Kidney epithelial cell (primary cell): ENCODE data around the gene VRK1. TPM values are rescaled to one million over a fixed set of nuclear protein-coding genes. Genes with fewer than 3 reads are reported as not detected.
A peak's percentile ranks its signal among the peaks of the same experiment; 100 is the strongest.

Experiments used
- DNase-seq: peaks from one replicate; pipeline ENCODE4 v3.0.0-alpha.2; 2010; ENCODE audit warnings: low read depth
- H3K27me3 ChIP-seq: 2 replicates; pipeline ENCODE4 v1.6.0; 2011; ENCODE audit warnings: low read length; ENCODE audit not compliant: control insufficient read depth, insufficient read depth
- H3K36me3 ChIP-seq: 2 replicates; pipeline ENCODE4 v1.5.1; 2011; ENCODE audit warnings: low read length; ENCODE audit not compliant: control insufficient read depth, insufficient read depth
- H3K4me3 ChIP-seq: 2 replicates; pipeline ENCODE4 v1.5.1; 2011; ENCODE audit warnings: low read depth, mild to moderate bottlenecking, control low read depth, low read length
- total RNA-seq: library from RNA; depleted of rRNA; stranded (reverse); fragments of >200 nt; gene quantifications from 2 replicates; pipeline ENCODE4 v1.2.3, GENCODE V29; 2015
- TF ChIP-seq, protein P1 (sequence below): IDR thresholded peaks from 2 replicates; pipeline ENCODE4 v1.5.1; 2011; ENCODE audit warnings: mild to moderate bottlenecking, moderate library complexity, low read length, control low read depth, inconsistent platforms; ENCODE audit not compliant: insufficient read depth, poor library complexity, severe bottlenecking

Gene VRK1
- total RNA-seq, 1 donor from 2014 or later = 13.0 TPM

DNA sequence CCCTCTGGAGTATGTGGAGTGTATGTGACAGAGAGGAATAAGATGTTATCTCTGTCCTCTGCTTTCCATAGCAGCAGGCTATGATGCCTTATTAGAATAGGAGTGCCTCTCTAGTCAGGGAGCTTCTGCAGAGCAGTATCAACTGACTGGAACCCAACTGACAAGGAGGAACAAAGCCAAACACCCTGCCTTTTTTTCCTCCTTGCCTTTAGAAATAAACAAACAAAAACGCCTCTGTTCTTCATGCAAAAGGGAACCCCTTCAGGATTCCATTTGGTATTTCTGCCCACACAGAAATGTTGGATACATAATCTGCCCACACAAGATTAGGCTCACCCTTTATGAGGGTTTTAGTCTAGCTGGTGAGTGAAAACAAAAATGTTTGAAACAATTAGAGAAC lies 50.3 kb downstream of the VRK1 start:
- H3K36me3 ChIP-seq = no peaks in the 10 kb centered on the region
- no peak overlapping the region for H3K4me3 ChIP-seq
- no peak for DNase-seq
- H3K27me3 ChIP-seq = no peaks in the 10 kb centered on the region
- TF ChIP-seq, protein P1, sequence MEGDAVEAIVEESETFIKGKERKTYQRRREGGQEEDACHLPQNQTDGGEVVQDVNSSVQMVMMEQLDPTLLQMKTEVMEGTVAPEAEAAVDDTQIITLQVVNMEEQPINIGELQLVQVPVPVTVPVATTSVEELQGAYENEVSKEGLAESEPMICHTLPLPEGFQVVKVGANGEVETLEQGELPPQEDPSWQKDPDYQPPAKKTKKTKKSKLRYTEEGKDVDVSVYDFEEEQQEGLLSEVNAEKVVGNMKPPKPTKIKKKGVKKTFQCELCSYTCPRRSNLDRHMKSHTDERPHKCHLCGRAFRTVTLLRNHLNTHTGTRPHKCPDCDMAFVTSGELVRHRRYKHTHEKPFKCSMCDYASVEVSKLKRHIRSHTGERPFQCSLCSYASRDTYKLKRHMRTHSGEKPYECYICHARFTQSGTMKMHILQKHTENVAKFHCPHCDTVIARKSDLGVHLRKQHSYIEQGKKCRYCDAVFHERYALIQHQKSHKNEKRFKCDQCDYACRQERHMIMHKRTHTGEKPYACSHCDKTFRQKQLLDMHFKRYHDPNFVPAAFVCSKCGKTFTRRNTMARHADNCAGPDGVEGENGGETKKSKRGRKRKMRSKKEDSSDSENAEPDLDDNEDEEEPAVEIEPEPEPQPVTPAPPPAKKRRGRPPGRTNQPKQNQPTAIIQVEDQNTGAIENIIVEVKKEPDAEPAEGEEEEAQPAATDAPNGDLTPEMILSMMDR = no peak

DNA sequence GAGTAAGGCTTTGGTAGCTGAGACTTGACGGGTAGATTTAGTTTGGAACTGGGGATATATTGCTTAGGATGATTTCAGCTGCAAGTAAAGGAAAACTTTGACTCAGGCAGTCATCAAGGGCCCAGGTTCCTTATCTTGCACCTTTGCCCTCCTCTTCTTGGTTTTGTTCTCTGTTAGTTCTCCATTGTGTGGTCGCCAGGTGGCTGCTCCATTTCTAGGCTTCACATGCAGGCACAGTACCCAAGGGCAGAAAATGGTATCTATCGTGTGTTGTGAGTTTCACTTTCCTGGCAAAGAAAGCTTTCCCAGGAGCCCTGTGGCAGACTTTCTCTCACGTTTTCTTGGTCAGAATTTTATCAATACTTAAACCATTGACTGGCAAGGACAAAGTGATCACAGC lies 50.8 kb downstream of the VRK1 start:
- TF ChIP-seq, protein P1 = no peak

DNA sequence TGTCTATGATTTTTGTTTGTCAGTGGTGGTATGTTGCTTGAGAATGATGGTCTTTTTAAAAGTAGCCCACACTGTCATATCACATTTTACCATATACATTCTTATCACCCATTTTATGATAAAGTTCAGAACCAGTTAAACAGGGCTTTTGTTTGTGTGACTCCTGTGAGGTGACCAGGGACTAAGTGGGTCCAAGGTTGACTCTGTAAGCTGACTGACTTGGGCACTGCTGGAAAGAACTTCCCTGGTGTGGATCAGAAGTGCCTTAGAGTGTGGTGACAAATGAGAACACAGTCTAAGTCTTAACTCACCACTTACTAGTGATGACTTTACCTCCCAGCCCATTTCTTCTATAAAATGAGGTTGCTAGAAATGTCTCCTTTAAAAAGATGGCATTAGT lies 52.6 kb downstream of the VRK1 start:
- Histone ChIP-seq H3K36me3 (no peaks in the 10 kb centered on the region), H3K4me3 (no peak overlapping the region), H3K27me3 (no peaks in the 10 kb centered on the region)
- DNase-seq = no peak
- TF ChIP-seq, protein P1 = no peak

More for the DNA sequence above, 50.8 kb downstream of the VRK1 start:
- no peaks in the 10 kb centered on the region for H3K27me3 ChIP-seq
- no peak overlapping the region for H3K4me3 ChIP-seq
- DNase-seq = no peak
- no peaks in the 10 kb centered on the region for H3K36me3 ChIP-seq

DNA sequence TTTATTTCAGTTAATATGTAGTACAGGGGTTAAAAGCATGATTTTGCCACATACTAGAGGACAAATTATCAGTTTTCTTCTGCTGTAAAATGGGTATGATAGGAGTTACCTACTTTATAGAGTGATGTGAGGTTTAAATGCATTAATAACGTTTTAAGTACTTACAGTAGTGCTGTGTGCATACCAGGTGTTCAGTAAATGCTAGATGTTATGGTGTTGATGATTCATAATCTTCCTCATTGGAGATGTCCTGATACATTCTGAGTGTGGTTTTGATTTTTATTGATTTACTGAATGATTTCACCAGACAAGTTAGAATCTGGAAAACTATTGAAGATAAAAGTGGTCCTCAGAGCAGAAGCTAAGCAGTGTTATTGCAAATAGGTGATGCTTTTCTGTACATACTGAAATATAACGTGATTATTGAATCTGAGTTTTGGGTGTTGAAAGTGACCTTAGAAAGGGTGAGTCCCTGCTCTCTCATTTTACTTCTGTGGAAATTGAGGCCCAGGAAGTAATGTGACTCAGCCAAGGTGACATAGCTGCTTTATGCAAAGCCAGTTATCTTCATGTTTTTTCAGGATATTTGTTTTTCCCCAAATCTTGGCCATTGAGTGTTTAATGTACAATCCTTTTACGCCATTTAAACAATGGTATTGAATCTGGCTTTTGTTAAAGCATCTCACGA lies 54.7 kb downstream of the VRK1 start:
- no peak for DNase-seq

DNA sequence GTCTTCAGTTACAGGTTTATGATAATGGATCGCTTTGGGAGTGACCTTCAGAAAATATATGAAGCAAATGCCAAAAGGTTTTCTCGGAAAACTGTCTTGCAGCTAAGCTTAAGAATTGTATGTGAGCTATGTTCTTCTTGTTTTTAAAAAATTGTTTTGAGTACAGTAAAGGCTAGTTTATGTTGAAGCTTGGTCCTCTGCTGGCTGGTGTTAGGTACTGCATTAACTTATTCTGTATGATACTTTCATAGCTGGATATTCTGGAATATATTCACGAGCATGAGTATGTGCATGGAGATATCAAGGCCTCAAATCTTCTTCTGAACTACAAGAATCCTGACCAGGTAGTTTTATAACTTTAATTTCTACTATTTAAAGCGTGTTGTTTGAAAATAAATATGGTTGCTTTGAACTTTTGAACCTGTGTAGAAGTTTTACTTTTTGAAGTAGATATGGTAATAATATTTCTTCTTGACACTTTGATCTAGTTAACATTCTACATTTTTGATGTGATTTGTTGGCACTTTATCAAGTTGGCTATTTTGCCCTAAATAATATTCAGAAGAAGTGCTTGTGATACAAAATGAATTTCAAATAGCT lies 55.7 kb downstream of the VRK1 start:
- Histone ChIP-seq H3K36me3 (no peaks in the 10 kb centered on the region), H3K27me3 (no peaks in the 10 kb centered on the region), H3K4me3 (no peak overlapping the region)
- TF ChIP-seq, protein P1 = peak; percentile 67
- DNase-seq = no peak

More for the DNA sequence above, 54.7 kb downstream of the VRK1 start:
- Histone ChIP-seq H3K27me3 (no peaks in the 10 kb centered on the region), H3K4me3 (no peak overlapping the region), H3K36me3 (no peaks in the 10 kb centered on the region)
- TF ChIP-seq, protein P1 = no peak
